ENCODE results near the gene TEX12. TPM values are rescaled to one million over a fixed set of nuclear protein-coding genes. Genes with fewer than 3 reads are reported as not detected.

Gene TEX12
- total RNA-seq, 2 donors from 2014 or later, result not detected

- no peaks in the 10 kb centered on the region for H3K36me3 ChIP-seq (replicated peaks in 1 of 2; ENCODE audit: insufficient read depth in 1 of 2, low read depth in 2 of 2)
- no peak overlapping the region for H3K27ac ChIP-seq
- TF ChIP-seq POLR2A (IDR thresholded peaks at IDR 0.05) (no peak), CTCF (IDR thresholded peaks at IDR 0.05) (no peak)
- no peaks in the 10 kb centered on the region for H3K9me3 ChIP-seq
- intact Hi-C loops (cut with DNase I), result no loop called here
- WGBS, 2 donors, result 56 to 82% methylated on average over 2 to 3 of the region's 3 CpGs
- H3K4me3 ChIP-seq, result no peak overlapping the region
- ATAC-seq (no peak), DNase-seq (peak in 3 of 4 donors; percentile 21 to 46 (median 43))
- no peaks in the 10 kb centered on the region for H3K4me1 ChIP-seq
- no peaks in the 10 kb centered on the region for H3K27me3 ChIP-seq
These were observed 38.6 kb upstream of the TEX12 start for GRCh38 chr11:112128483-112129121.

- Histone ChIP-seq H3K27me3 (no peaks in the 10 kb centered on the region), H3K4me3 (no peak overlapping the region), H3K27ac (no peak overlapping the region), H3K9me3 (no peaks in the 10 kb centered on the region), H3K4me1 (no peaks in the 10 kb centered on the region), H3K36me3 (replicated peaks in 1 of 2; ENCODE audit: insufficient read depth in 1 of 2, low read depth in 2 of 2) (no peaks in the 10 kb centered on the region)
- ATAC-seq (no peak), DNase-seq (peak in 1 of 4 donors; percentile 36)
- WGBS, 2 donors, result 61 to 79% methylated on average over 5 of the region's 5 CpGs
- no peak for TF ChIP-seq POLR2A (IDR thresholded peaks at IDR 0.05)
- TF ChIP-seq CTCF (IDR thresholded peaks at IDR 0.05), result no peak
- intact Hi-C loops (cut with DNase I), result no loop called here
These were observed 37.5 kb upstream of the TEX12 start for GRCh38 chr11:112129656-112130055.

- no peaks in the 10 kb centered on the region for H3K9me3 ChIP-seq
- H3K4me3 ChIP-seq, result no peak overlapping the region
- H3K4me1 ChIP-seq, result no peaks in the 10 kb centered on the region
- H3K27ac ChIP-seq, result no peak overlapping the region
- H3K27me3 ChIP-seq, result no peaks in the 10 kb centered on the region
- WGBS, 2 donors, result 64 to 87% methylated on average over 2 of the region's 2 CpGs
- H3K36me3 ChIP-seq (replicated peaks in 1 of 2; ENCODE audit: insufficient read depth in 1 of 2, low read depth in 2 of 2), result no peaks in the 10 kb centered on the region
- DNase-seq, result no peak
- TF ChIP-seq CTCF (IDR thresholded peaks at IDR 0.05) (no peak), POLR2A (IDR thresholded peaks at IDR 0.05) (no peak)
- no peak for ATAC-seq
- intact Hi-C loops (cut with DNase I), result no loop called here
These were observed 34.4 kb upstream of the TEX12 start for GRCh38 chr11:112132737-112133136.

GRCh38 chr11:112134473-112134872, 32.7 kb upstream of the TEX12 start:
- Histone ChIP-seq H3K27ac (no peak overlapping the region), H3K4me1 (no peaks in the 10 kb centered on the region), H3K4me3 (no peak overlapping the region), H3K9me3 (no peaks in the 10 kb centered on the region), H3K27me3 (no peaks in the 10 kb centered on the region), H3K36me3 (replicated peaks in 1 of 2; ENCODE audit: insufficient read depth in 1 of 2, low read depth in 2 of 2) (no peaks in the 10 kb centered on the region)
- TF ChIP-seq POLR2A (IDR thresholded peaks at IDR 0.05), result no peak
- TF ChIP-seq CTCF (IDR thresholded peaks at IDR 0.05), result no peak
- ATAC-seq, result no peak
- WGBS, 2 donors, result 89 to 98% methylated on average over 3 to 4 of the region's 4 CpGs
- no peak for DNase-seq
- intact Hi-C loops (cut with DNase I), result no loop called here

- Histone ChIP-seq H3K9me3 (no peaks in the 10 kb centered on the region), H3K36me3 (replicated peaks in 1 of 2; ENCODE audit: insufficient read depth in 1 of 2, low read depth in 2 of 2) (no peaks in the 10 kb centered on the region), H3K4me1 (no peaks in the 10 kb centered on the region), H3K27me3 (no peaks in the 10 kb centered on the region), H3K4me3 (no peak overlapping the region), H3K27ac (no peak overlapping the region)
- DNase-seq (no peak), ATAC-seq (no peak)
- intact Hi-C loops (cut with DNase I), result no loop called here
- no peak for TF ChIP-seq CTCF (IDR thresholded peaks at IDR 0.05)
- no peak for TF ChIP-seq POLR2A (IDR thresholded peaks at IDR 0.05)
- WGBS, 2 donors, result 82 to 94% methylated on average over 3 of the region's 3 CpGs
These were observed 23.6 kb upstream of the TEX12 start for GRCh38 chr11:112143597-112143996.

All from body of pancreas (tissue), 4 donors.